HG03103 (cell line): Measurements from ENCODE around the gene MFSD1.

Source experiments
- ATAC-seq: cut with Tn5 transposase; IDR thresholded peaks from one replicate; pipeline ENCODE4 v1.9.1; 2021; ENCODE audit warnings: low read depth; ENCODE audit not compliant: unreplicated experiment

The MFSD1 gene

GRCh38 chr3:158801696-158802408 lies at the start of gene MFSD1:
Gene MFSD1 (plus strand): TSS chr3:158802054. CDS start chr3:158802153, 99 bp downstream.
- ATAC-seq: peak; percentile 97

GRCh38 chr3:158753854-158754253 lies 48.0 kb upstream of the MFSD1 start:
- no peak for ATAC-seq

GRCh38 chr3:158755421-158755820 lies 46.4 kb upstream of the MFSD1 start:
- ATAC-seq: no peak

- no peak for ATAC-seq
These were observed 40.5 kb upstream of the MFSD1 start for GRCh38 chr3:158761350-158761749.

- no peak for ATAC-seq
These were observed 39.2 kb upstream of the MFSD1 start for GRCh38 chr3:158762701-158763100.

- ATAC-seq: no peak
These were observed 38.4 kb upstream of the MFSD1 start for GRCh38 chr3:158763421-158763820.

- ATAC-seq: no peak
These were observed 36.2 kb upstream of the MFSD1 start for GRCh38 chr3:158765518-158766205.

GRCh38 chr3:158766364-158766763 lies 35.5 kb upstream of the MFSD1 start:
- no peak for ATAC-seq

GRCh38 chr3:158768361-158768787 lies 33.5 kb upstream of the MFSD1 start:
- ATAC-seq: no peak

- ATAC-seq: no peak
These were observed 32.8 kb upstream of the MFSD1 start for GRCh38 chr3:158768881-158769543.

- ATAC-seq: no peak
These were observed 32.3 kb upstream of the MFSD1 start for GRCh38 chr3:158769549-158769948.

GRCh38 chr3:158769952-158770740 lies 31.7 kb upstream of the MFSD1 start:
- no peak for ATAC-seq

- ATAC-seq: no peak
These were observed 31.0 kb upstream of the MFSD1 start for GRCh38 chr3:158770741-158771350.

- ATAC-seq: no peak
These were observed 30.3 kb upstream of the MFSD1 start for GRCh38 chr3:158771577-158771976.

- ATAC-seq: no peak
These were observed 29.9 kb upstream of the MFSD1 start for GRCh38 chr3:158771982-158772381.

GRCh38 chr3:158773166-158773565 lies 28.7 kb upstream of the MFSD1 start:
- no peak for ATAC-seq

GRCh38 chr3:158773845-158774830 lies 27.7 kb upstream of the MFSD1 start:
- ATAC-seq: no peak

- no peak for ATAC-seq
These were observed 26.9 kb upstream of the MFSD1 start for GRCh38 chr3:158774965-158775364.
